Vagina (tissue), 2 donors: ENCODE data around the gene CCDC88A. TPM values are rescaled to one million over a fixed set of nuclear protein-coding genes. Genes with fewer than 3 reads are reported as not detected.
"Not testable (repeated sequence)": the region's sequence is repeated elsewhere in the genome, so short reads cannot be mapped to it uniquely, and the experiment has no call there.

Source experiments
- DNase-seq, 2 donors: peaks; one replicate each; pipeline ENCODE4 v3.0.0-alpha.2; 2017; ENCODE audit errors: extremely low spot score in 2 of 2
- H3K27ac ChIP-seq: fragments of 200-600 bp; sonication (generic); one replicate; pipeline ENCODE4 v1.5.1; 2019
- H3K27me3 ChIP-seq: fragments of 200-600 bp; sonication (generic); one replicate; pipeline ENCODE4 v1.5.1; 2019
- H3K36me3 ChIP-seq, 2 donors: fragments of 200-600 bp; sonication (generic); one replicate each; pipeline ENCODE4 v1.5.1; 2017 to 2019
- H3K4me1 ChIP-seq: fragments of 200-600 bp; sonication (generic); one replicate; pipeline ENCODE4 v1.5.1; 2019
- H3K4me3 ChIP-seq, 2 donors: fragments of 200-600 bp; sonication (generic); 1 replicate in 1 of 2; 2 replicates in 1 of 2; pipeline ENCODE4 v1.5.1; 2016 to 2019
- H3K9me3 ChIP-seq: fragments of 200-600 bp; sonication (generic); one replicate; pipeline ENCODE4 v1.5.1; 2019
- POLR2A ChIP-seq, 2 donors: fragments of 450-650 bp; IDR thresholded peaks; one replicate each; pipeline ENCODE4 v1.6.1; 2017; ENCODE audit warnings: antibody characterized with exemption in 2 of 2, mild to moderate bottlenecking in 2 of 2, moderate library complexity in 2 of 2
- POLR2AphosphoS5 ChIP-seq, 2 donors: sonication (generic); formaldehyde crosslinking; IDR thresholded peaks; one replicate each; pipeline ENCODE4 v1.9.0; 2017; ENCODE audit warnings: antibody characterized with exemption in 2 of 2, mild to moderate bottlenecking in 2 of 2, low read depth in 1 of 2; ENCODE audit not compliant: insufficient read depth in 1 of 2
- intact Hi-C: fragments of 100-400 bp; cut with DNase I; formaldehyde crosslinking; loops from one replicate; pipeline ENCODE4 v1.15.1; 2023
- total RNA-seq: library from RNA; depleted of rRNA; stranded (reverse); fragments of >200 nt; gene quantifications from one replicate; pipeline ENCODE4 v1.2.3, GENCODE V29; 2016
- TF ChIP-seq, protein P1 (sequence below), 3 experiments: fragments of 450-650 bp in 2 of 3; fragments of 200-600 bp in 1 of 3; sonication (generic) in 1 of 3; IDR thresholded peaks; one replicate each; pipeline ENCODE4 v1.5.1; 2017 to 2019; ENCODE audit warnings: antibody characterized with exemption in 3 of 3, mild to moderate bottlenecking in 2 of 3, moderate library complexity in 2 of 3

Gene CCDC88A
- total RNA-seq, 1 donor from 2014 or later = 34.9 TPM

DNA sequence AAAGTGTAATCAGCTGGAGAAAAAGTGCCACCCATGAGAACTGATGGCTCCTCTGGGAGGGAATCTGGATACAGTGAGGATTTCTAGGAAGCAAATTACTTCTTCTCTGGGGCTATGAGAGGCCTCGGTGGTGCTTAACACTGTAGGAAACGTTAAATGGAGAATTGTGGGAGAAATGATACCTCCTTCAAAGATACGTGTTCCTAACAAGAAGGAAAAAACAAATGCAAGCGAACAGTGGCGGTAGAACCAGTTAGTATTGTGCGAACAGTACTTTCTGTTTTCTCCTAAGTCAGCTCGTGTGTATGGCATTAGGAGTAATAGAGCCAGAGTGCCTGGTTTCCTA is 150.0 kb downstream of the CCDC88A start:
- H3K4me1 ChIP-seq = peaks cover 17% of the 10 kb centered on the region
- no peaks in the 10 kb centered on the region for H3K9me3 ChIP-seq
- no peaks in the 10 kb centered on the region for H3K27me3 ChIP-seq
- H3K27ac ChIP-seq = peak overlapping the region; percentile 84
- H3K4me3 ChIP-seq = peak overlapping the region; percentile 59 to 70
- TF ChIP-seq POLR2A (IDR thresholded peaks at IDR 0.05) (no peak), POLR2AphosphoS5 (IDR thresholded peaks at IDR 0.05; ENCODE audit: insufficient read depth in 1 of 2, low read depth in 1 of 2) (no peak)
- TF ChIP-seq, protein P1, sequence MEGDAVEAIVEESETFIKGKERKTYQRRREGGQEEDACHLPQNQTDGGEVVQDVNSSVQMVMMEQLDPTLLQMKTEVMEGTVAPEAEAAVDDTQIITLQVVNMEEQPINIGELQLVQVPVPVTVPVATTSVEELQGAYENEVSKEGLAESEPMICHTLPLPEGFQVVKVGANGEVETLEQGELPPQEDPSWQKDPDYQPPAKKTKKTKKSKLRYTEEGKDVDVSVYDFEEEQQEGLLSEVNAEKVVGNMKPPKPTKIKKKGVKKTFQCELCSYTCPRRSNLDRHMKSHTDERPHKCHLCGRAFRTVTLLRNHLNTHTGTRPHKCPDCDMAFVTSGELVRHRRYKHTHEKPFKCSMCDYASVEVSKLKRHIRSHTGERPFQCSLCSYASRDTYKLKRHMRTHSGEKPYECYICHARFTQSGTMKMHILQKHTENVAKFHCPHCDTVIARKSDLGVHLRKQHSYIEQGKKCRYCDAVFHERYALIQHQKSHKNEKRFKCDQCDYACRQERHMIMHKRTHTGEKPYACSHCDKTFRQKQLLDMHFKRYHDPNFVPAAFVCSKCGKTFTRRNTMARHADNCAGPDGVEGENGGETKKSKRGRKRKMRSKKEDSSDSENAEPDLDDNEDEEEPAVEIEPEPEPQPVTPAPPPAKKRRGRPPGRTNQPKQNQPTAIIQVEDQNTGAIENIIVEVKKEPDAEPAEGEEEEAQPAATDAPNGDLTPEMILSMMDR (IDR thresholded peaks at IDR 0.05) = no peak
- peaks cover 0 to 5% of the 10 kb centered on the region in 2 donors for H3K36me3 ChIP-seq
- intact Hi-C loops = no loop called here
- DNase-seq = no peak

DNA sequence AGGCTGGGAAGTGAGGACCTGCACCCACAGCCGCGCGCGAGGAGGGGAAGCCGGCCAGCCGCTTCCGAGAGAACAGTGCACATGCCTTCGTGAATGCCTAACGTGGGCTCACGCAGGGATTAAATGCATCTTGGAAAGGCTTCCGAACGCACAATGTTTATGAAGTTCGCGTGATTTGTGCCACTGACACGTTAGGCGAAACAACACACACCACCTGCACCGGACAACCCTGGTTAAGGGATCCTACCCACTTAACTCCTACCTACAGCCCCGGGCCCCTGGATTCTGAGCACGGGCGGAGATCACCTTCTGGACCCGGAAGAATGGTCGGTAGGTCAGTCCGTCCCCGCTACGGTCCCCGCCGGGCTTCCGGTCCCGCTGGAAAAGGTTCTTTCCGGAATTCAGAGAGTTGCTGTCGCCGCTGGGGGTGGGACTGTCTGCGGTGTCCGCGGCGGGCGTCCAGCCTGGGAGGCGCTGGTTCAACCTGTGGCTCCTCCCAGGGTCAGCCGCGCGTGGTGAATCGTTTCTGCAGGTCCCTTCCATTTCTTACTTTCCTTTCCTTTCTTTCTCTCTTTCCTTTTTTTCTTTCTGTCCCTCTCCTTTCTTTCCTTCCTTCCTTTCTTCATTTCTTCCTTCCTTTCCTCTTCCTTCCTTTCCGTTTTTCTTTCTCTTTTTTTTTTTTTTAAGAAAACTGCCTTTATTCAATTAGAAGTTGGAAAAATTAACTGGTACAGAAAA is 150.6 kb downstream of the CCDC88A start, which contains the start of gene MTIF2:
MTIF2 (minus strand) TSS at position 325 of the 738 bp plus-strand sequence. CDS start 5,373 bp downstream, outside the sequence.
- Histone ChIP-seq H3K27me3 (no peaks in the 10 kb centered on the region), H3K4me1 (peaks cover 17% of the 10 kb centered on the region), H3K4me3 (peak within 1 kb of the TSS; percentile 59 to 70), H3K27ac (peak within 1 kb of the TSS; percentile 84), H3K36me3 (peaks cover 0 to 5% of the 10 kb centered on the region in 2 donors), H3K9me3 (no peaks in the 10 kb centered on the region)
- intact Hi-C loops = no loop called here
- TF ChIP-seq, protein P1 (IDR thresholded peaks at IDR 0.05) = no peak
- no peak for TF ChIP-seq POLR2A (IDR thresholded peaks at IDR 0.05)
- TF ChIP-seq POLR2AphosphoS5 (IDR thresholded peaks at IDR 0.05; ENCODE audit: insufficient read depth in 1 of 2, low read depth in 1 of 2) = peak; percentile 82 to 84
- peak in 1 of 2 donors; percentile 93 for DNase-seq

DNA sequence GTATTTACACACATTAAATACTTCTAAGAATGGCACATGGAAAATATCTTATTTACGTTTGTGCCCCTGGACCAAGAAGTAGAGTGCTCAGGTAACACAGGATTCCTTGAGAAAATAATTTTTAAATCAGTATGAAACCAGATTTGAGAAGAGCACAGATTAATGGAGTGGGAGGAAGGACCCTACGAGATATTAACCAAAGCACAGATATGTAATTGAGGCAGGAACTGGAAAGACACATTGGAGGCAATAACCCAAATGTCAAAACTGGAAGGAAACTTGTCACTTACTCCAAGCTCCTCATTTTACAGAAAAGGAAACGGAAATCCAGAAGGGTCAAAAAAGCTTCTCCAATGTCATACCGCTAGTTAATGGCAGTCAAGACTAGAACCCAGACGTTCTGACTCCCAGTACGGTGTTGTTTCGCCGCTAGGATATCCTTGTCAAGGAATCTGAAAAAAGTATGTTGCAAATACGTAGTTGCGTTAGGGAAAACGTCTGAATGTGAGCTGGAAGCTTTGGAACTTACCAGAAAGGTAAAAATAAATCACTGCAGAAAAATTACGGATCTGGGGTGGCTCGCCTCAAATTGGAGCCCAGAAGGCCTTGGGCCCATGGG is 151.3 kb downstream of the CCDC88A start:
- intact Hi-C loops = no loop called here

DNA sequence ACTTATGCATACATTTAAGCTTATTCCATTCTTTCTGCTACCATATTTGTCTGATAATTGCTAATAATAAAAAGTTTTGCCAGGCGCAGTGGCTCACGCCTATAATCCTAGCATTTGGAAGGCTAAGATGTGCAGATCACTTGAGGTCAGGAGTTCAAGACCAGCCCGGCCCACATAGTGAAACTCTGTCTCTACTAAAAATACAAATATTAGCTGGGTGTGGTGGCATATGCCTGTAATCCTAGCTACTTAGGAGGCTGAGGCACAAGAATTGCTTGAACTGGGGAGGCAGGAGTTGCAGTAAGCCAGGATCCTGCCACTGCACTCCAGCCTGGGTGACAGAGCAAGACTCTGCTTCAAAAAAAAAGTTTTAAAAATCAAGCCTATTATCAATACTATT is 160.1 kb downstream of the CCDC88A start:
- intact Hi-C loops, H3K4me3 ChIP-seq, H3K9me3 ChIP-seq, DNase-seq, H3K27me3 ChIP-seq, H3K27ac ChIP-seq, H3K4me1 ChIP-seq: not testable (repeated sequence)
- H3K36me3 ChIP-seq = peaks cover 0 to 40% of the 10 kb centered on the region in 2 donors

More for the DNA sequence above, 151.3 kb downstream of the CCDC88A start:
- Histone ChIP-seq H3K27ac (peak overlapping the region; percentile 84), H3K4me1 (peaks cover 17% of the 10 kb centered on the region), H3K4me3 (peak overlapping the region; percentile 59 to 70), H3K36me3 (peaks cover 0 to 8% of the 10 kb centered on the region in 2 donors), H3K27me3 (no peaks in the 10 kb centered on the region), H3K9me3 (no peaks in the 10 kb centered on the region)
- TF ChIP-seq, protein P1 (IDR thresholded peaks at IDR 0.05) = no peak
- TF ChIP-seq POLR2A (IDR thresholded peaks at IDR 0.05) (no peak), POLR2AphosphoS5 (IDR thresholded peaks at IDR 0.05; ENCODE audit: insufficient read depth in 1 of 2, low read depth in 1 of 2) (no peak)
- no peak for DNase-seq

DNA sequence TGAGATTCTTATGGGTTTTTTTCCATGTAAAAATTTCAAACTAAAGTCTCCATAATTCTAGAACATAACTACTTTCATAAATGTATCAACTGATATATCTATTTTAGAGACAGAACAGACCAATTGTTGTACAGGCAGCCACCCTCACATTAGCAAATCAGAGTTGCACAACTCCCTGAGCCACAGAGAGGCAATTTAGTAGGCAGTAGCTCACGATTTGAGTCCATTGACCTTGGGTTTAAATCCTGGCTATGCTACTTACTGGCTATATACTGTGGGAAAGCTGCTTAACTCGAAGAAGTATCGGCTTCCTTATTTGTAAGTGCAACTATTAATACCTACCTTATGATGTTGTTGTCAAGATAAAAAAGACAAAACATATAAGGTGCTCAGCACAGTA is 166.8 kb downstream of the CCDC88A start:
- no peaks in the 10 kb centered on the region for H3K4me1 ChIP-seq
- intact Hi-C loops = no loop called here

More for the DNA sequence above, 166.8 kb downstream of the CCDC88A start:
- no peak for DNase-seq
- no peak overlapping the region for H3K27ac ChIP-seq
- no peaks in the 10 kb centered on the region for H3K27me3 ChIP-seq
- no peak overlapping the region for H3K4me3 ChIP-seq
- TF ChIP-seq POLR2AphosphoS5 (IDR thresholded peaks at IDR 0.05; ENCODE audit: insufficient read depth in 1 of 2, low read depth in 1 of 2) (no peak), POLR2A (IDR thresholded peaks at IDR 0.05) (no peak)
- TF ChIP-seq, protein P1 (IDR thresholded peaks at IDR 0.05) = no peak
- H3K9me3 ChIP-seq = no peaks in the 10 kb centered on the region
- H3K36me3 ChIP-seq = peaks cover 0 to 46% of the 10 kb centered on the region in 2 donors
